Tibial nerve (tissue), 3 donors: Measurements from ENCODE around the gene IFT57.

ENCODE experiments used
- CTCF ChIP-seq, 5 experiments: fragments of 200-600 bp in 3 of 5; fragments of 450-650 bp in 2 of 5; sonication (generic) in 3 of 5; IDR thresholded peaks; one replicate each; pipeline ENCODE4 v1.5.1; 2016 to 2019; ENCODE audit warnings: antibody characterized with exemption in 5 of 5, mild to moderate bottlenecking in 3 of 5, moderate library complexity in 2 of 5
- POLR2A ChIP-seq, 2 donors: fragments of 450-650 bp; IDR thresholded peaks; one replicate each; pipeline ENCODE4 v1.6.1; 2017; ENCODE audit warnings: antibody characterized with exemption in 2 of 2, mild to moderate bottlenecking in 2 of 2, moderate library complexity in 2 of 2

- TF ChIP-seq POLR2A (IDR thresholded peaks at IDR 0.05) = no peak
- no peak for TF ChIP-seq CTCF (IDR thresholded peaks at IDR 0.05)
Measured at GRCh38 chr3:108201258-108201657, 21.0 kb downstream of the IFT57 start.
